ENCODE data around the gene ATP5F1B. TPM values are rescaled to one million over a fixed set of nuclear protein-coding genes. Genes with fewer than 3 reads are reported as not detected.

ATP5F1B gene
- total RNA-seq, 4 donors from 2014 or later: 293 to 326 (median 296) TPM

- H3K9me3 ChIP-seq: no peaks in the 10 kb centered on the region
- no peaks in the 10 kb centered on the region for H3K27me3 ChIP-seq
- H3K4me3 ChIP-seq: peak overlapping the region in 3 of 4 donors; percentile 0 to 80 (median 75)
- peaks cover 0 to 57% (median 48%) of the 10 kb centered on the region in 4 donors for H3K4me1 ChIP-seq
- peaks cover under 1 to 4% (median 3%) of the 10 kb centered on the region in 3 donors for H3K36me3 ChIP-seq
- TF ChIP-seq, protein P1, sequence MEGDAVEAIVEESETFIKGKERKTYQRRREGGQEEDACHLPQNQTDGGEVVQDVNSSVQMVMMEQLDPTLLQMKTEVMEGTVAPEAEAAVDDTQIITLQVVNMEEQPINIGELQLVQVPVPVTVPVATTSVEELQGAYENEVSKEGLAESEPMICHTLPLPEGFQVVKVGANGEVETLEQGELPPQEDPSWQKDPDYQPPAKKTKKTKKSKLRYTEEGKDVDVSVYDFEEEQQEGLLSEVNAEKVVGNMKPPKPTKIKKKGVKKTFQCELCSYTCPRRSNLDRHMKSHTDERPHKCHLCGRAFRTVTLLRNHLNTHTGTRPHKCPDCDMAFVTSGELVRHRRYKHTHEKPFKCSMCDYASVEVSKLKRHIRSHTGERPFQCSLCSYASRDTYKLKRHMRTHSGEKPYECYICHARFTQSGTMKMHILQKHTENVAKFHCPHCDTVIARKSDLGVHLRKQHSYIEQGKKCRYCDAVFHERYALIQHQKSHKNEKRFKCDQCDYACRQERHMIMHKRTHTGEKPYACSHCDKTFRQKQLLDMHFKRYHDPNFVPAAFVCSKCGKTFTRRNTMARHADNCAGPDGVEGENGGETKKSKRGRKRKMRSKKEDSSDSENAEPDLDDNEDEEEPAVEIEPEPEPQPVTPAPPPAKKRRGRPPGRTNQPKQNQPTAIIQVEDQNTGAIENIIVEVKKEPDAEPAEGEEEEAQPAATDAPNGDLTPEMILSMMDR (IDR thresholded peaks at IDR 0.05): no peak
- TF ChIP-seq POLR2A (IDR thresholded peaks at IDR 0.05) (no peak), EP300 (IDR thresholded peaks at IDR 0.05) (no peak)
- H3K27ac ChIP-seq: peak overlapping the region; percentile 96 to 99 (median 97)
- 24 to 29% methylated on average over 4 of the region's 4 CpGs for WGBS, 2 donors
- DNase-seq (ENCODE audit: low spot score in 2 of 2): no peak
These were observed 12.9 kb downstream of the ATP5F1B start for GRCh38 chr12:56632701-56633467.

- Histone ChIP-seq H3K4me3 (peak overlapping the region in 3 of 4 donors; percentile 0 to 80 (median 31)), H3K27ac (peak overlapping the region; percentile 61 to 99 (median 97)), H3K4me1 (peaks cover 0 to 57% (median 48%) of the 10 kb centered on the region in 4 donors), H3K36me3 (no peaks in the 10 kb centered on the region), H3K27me3 (no peaks in the 10 kb centered on the region), H3K9me3 (no peaks in the 10 kb centered on the region)
- 4 to 5% methylated on average over 13 of the region's 13 CpGs for WGBS, 2 donors
- peak; percentile 48 to 64 for DNase-seq (ENCODE audit: low spot score in 2 of 2)
- TF ChIP-seq, protein P1 (IDR thresholded peaks at IDR 0.05): no peak
- TF ChIP-seq POLR2A (IDR thresholded peaks at IDR 0.05) (peak in 1 of 2 donors; percentile 38), EP300 (IDR thresholded peaks at IDR 0.05) (peak in 1 of 2 donors; percentile 15)
These were observed 13.7 kb downstream of the ATP5F1B start for GRCh38 chr12:56631790-56632700.

GRCh38 chr12:56630180-56630632 is 15.6 kb downstream of the ATP5F1B start, which contains the start of gene BAZ2A:
Gene BAZ2A (minus strand): TSS chr12:56630326. CDS start chr12:56617530, 12,796 bp downstream.
- TF ChIP-seq, protein P1 (IDR thresholded peaks at IDR 0.05): peak in 1 of 5 experiments; percentile 30
- TF ChIP-seq POLR2A (IDR thresholded peaks at IDR 0.05) (peak in 1 of 2 donors; percentile 46), EP300 (IDR thresholded peaks at IDR 0.05) (peak; percentile 24 to 64)
- Histone ChIP-seq H3K4me1 (peaks cover 0 to 72% (median 51%) of the 10 kb centered on the region in 4 donors), H3K9me3 (no peaks in the 10 kb centered on the region), H3K27ac (peak within 1 kb of the TSS; percentile 93 to 99 (median 96)), H3K27me3 (no peaks in the 10 kb centered on the region), H3K36me3 (no peaks in the 10 kb centered on the region), H3K4me3 (peak within 1 kb of the TSS; percentile 96 to 100 (median 98))
- WGBS, 2 donors: 0 to 3% methylated on average over 3 to 6 of the region's 31 CpGs
- DNase-seq (ENCODE audit: low spot score in 2 of 2): peak; percentile 72 to 81

GRCh38 chr12:56629459-56630179 is 16.2 kb downstream of the ATP5F1B start:
- Histone ChIP-seq H3K4me1 (peaks cover 0 to 77% (median 51%) of the 10 kb centered on the region in 4 donors), H3K4me3 (peak overlapping the region; percentile 96 to 100 (median 98)), H3K27me3 (no peaks in the 10 kb centered on the region), H3K36me3 (no peaks in the 10 kb centered on the region), H3K27ac (peak overlapping the region; percentile 93 to 99 (median 96)), H3K9me3 (no peaks in the 10 kb centered on the region)
- no peak for DNase-seq (ENCODE audit: low spot score in 2 of 2)
- WGBS, 2 donors: 0 to 1% methylated on average over 24 to 36 of the region's 46 CpGs
- no peak for TF ChIP-seq EP300 (IDR thresholded peaks at IDR 0.05)
- TF ChIP-seq POLR2A (IDR thresholded peaks at IDR 0.05): no peak
- TF ChIP-seq, protein P1 (IDR thresholded peaks at IDR 0.05): no peak

Data from tibial nerve (tissue), 4 donors.